VCaP (cell line): Measurements from ENCODE around the gene TIMM8A.

Source experiments
- H3K27ac ChIP-seq: fragments of 450-650 bp; 2 replicates; pipeline ENCODE4 v1.5.1; 2017
- TF ChIP-seq, protein P1 (sequence below): fragments of 450-650 bp; conservative IDR thresholded peaks from 2 replicates; pipeline ENCODE4 v1.5.1; 2017; ENCODE audit warnings: mild to moderate bottlenecking, moderate library complexity

TIMM8A gene

DNA sequence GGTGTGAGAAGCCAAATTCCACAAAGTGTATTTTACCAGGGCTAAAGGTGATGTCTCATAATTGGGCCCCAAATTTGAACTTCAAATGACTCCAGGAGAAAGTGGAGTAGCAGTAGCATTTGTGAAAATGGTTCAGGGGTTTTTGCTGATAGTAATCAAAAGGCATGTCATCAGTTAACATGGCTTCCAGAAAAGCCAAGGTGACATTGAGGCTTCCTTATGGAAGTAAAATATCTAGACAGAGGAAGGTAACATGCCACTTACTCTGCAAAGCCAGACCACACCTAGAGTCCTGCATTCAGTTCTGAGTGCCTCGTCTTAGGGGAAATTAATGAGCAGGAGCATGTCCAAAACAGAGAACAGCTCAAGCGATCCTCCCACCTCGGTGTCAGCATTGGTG, 40.1 kb upstream of the TIMM8A start:
- H3K27ac ChIP-seq = no peak overlapping the region
- TF ChIP-seq, protein P1, sequence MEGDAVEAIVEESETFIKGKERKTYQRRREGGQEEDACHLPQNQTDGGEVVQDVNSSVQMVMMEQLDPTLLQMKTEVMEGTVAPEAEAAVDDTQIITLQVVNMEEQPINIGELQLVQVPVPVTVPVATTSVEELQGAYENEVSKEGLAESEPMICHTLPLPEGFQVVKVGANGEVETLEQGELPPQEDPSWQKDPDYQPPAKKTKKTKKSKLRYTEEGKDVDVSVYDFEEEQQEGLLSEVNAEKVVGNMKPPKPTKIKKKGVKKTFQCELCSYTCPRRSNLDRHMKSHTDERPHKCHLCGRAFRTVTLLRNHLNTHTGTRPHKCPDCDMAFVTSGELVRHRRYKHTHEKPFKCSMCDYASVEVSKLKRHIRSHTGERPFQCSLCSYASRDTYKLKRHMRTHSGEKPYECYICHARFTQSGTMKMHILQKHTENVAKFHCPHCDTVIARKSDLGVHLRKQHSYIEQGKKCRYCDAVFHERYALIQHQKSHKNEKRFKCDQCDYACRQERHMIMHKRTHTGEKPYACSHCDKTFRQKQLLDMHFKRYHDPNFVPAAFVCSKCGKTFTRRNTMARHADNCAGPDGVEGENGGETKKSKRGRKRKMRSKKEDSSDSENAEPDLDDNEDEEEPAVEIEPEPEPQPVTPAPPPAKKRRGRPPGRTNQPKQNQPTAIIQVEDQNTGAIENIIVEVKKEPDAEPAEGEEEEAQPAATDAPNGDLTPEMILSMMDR = no peak

DNA sequence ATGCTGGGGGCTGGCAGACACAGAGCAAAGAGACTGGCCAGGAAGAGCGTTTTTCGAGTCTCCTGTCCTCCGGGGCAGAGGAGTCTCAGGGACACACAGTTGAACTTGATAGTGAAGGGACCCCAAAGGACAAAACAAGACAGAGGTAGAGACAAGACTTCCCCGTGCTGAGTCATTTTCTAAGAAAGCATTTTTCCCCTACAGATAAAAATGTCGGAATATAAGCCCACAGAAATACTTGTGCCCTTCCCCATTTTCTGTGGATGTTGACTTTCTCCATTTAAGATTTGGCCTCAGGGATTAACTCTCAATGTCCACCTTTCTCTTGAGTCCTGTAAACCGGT, 38.0 kb upstream of the TIMM8A start:
- TF ChIP-seq, protein P1 = no peak
- no peak overlapping the region for H3K27ac ChIP-seq

DNA sequence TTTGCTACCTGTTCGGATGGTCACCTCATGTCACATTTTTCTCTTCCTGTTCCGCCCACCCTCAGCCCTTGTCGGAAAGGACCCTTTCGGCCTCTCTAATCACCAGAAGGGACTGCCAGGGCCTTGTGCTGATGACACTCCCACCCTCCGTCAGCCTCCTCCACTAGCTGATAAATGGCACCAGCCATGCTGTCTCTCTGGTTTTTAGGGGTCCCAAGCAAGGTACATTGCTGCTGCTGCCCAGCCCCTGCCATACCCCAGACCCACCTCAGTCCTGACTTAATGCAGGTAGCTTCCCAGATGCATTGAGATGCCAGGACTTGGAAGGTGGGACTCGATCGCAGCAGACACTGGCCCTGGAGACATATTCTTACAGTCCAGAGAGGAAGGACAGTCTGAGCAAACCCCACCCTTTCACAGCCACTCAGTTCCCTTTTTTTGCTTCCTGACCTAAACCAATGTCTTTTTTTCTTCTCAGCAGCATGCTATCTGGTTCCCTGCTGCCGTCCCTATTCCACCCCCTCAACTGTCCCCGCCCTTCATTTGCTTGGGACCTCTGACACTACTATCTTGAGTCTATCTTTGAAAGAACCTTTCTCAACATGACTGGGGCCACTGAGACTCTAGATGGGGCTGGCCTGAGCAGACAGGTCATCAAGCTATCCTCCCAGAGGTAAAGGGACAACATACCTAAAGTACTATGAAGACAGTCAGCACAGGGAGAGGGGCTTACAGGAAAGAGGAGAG, 37.4 kb upstream of the TIMM8A start, which contains the start of gene BTK:
BTK (minus strand) TSS at position 397 of the 747 bp plus-strand sequence. CDS start 10,907 bp downstream, outside the sequence.
- TF ChIP-seq, protein P1 = no peak
- H3K27ac ChIP-seq = no peak within 1 kb of the TSS

DNA sequence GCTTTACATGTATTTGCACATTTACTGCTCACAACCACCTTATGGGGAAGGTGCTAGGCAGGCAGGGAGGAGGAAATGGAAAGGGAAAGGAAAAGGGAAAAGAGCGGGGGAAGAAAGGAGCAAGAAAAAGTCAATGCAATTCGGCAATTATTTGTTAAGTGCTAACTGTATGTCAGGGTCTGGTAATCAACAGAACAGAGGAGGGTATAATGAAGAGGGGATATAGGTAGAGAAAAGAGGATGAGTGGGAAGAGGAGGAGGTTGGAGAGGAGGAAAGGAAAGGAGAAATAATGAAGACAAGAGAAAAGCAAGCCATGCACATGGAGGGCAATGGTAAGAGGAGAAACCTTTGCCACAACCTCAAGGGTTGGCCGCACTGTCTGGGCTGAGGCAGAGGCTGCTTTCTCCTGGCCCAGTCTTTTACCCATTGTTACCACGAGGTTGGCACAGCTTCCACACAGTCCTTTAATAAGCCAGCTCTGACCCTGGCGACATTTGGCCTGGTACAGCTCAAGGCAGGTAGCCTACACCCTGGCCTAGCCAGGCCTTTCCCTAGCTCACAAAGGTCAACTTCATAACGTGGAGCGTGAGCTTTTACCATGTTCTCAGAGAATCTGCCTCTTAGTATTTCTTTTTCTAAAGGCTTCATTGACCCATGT, 36.6 kb upstream of the TIMM8A start:
- TF ChIP-seq, protein P1 = no peak
- H3K27ac ChIP-seq = no peak overlapping the region

DNA sequence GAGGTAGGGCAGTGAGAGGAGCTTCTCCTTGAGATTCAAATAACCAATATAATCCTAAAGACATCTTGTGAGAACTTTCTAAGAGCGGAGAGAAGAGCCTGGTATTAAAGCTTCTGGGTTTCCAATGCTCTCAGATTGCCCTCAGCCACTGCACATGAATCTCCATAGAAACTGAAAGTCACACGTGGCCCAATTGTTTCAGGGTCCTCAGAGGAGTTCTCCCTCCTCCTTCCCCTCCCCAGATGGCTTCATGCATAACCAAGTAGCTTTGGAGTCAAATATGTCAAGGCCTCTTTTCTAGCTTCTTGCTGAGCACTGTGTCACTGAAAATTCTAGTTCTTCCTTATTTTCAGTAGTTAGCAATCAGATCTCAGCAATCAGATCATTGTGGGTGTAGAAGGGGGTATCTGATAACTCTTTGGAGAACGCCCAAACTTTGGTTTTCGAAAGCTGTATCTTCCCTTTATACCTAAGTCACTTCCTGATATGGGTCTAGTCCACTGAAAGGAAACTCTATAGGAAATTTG, 35.2 kb upstream of the TIMM8A start:
- TF ChIP-seq, protein P1 = no peak
- H3K27ac ChIP-seq = no peak overlapping the region

DNA sequence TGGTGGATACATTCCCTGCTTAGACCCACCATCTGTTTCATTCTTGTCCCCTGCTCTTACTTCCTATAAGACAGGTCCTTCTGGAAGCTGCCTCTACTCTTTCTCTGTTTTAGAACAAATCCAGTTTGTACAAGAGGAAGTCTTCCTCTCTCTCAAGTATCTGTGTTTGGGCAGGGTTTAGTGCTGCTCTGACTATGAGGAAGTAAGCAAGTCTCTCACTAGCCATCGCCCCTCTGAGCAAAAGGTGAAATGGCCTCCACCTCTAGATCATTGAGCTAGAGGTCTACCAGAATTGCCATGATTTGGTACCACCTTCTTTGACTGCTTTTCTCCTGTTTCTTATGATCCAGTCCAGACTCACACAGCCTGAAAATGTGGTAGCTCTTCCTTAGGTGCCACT, 29.0 kb upstream of the TIMM8A start:
- TF ChIP-seq, protein P1 = no peak
- no peak overlapping the region for H3K27ac ChIP-seq

DNA sequence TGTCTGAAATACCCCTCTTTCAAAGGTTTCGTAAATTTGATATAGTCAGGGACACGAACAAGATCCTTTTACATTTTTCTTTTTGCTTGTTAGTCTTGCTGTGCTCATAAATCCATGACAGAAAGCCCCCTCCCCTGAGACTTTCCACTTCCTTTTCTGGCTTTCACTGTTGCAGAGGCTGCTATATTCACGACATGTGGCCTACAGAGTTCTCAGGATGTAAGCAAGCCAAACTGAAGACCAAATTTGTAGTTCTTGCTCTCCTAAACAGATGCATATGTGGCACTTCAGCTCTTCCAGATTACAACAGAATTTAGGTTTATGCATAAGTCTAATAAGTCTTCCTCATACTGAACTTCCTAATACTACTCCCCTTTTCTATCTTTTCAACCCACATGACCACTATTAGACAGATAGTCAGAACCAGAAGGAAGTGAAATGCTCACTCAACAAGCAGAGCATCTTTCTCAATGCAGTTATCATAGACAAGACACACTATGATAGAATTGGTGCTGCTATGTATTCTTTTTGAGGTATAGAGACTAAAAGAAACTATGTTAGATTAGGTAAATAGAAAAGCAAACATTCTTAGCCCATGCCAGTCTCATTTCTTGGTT, 22.5 kb upstream of the TIMM8A start:
- TF ChIP-seq, protein P1 = no peak
- H3K27ac ChIP-seq = no peak overlapping the region
